ENCODE data around the gene GCSAM.

The GCSAM gene

DNA sequence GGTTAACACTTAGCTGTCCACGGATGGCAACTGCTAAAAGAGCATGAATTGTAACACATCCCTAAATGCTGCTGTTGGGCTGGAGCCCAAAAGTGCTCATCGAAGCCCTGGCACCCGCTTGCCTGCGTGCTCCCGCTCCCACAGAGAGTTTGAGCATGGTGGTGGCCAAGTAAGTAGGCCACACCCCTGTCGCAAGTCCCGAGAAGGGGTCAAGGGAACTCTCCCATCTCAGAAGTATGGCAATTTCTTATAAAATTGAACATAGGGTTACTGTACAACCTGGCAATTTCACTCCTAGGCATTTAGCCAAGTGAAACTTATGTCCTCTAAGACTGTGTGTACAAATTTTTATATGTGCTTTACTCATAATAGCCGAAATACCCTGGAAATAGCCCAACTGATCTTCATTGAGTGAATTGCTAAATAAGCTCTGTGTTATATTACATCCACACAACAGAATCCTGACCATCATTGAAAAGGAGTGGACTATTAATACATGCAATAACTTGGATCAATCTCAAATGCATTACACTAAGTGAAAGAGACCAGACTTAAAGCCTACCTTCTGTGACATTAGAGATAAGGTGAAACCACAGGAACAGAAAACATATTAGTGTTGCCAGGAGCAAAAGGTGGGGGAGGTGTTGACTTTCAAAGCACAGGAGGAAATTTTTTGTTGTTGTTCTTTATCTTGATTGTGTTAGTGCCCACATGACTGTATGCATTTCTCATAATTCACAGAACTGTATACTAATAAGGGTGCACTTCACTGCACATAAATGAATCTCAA is 1.5 kb upstream of the GCSAM start:
- no peaks in the 10 kb centered on the region for H3K27me3 ChIP-seq (ENCODE audit: low read length)
- H3K79me2 ChIP-seq (ENCODE audit: insufficient read depth, low read length): peaks cover 40% of the 10 kb centered on the region
- H3K9me2 ChIP-seq (replicated peaks; ENCODE audit: insufficient read depth, low read length): no peaks in the 10 kb centered on the region
- peak overlapping the region; percentile 86 for H3K9ac ChIP-seq (ENCODE audit: low read length)
- peaks cover 64% of the 10 kb centered on the region for H3F3A ChIP-seq (ENCODE audit: insufficient read depth)
- peak overlapping the region; percentile 95 for H3K4me2 ChIP-seq (ENCODE audit: low read depth, low read length, poor library complexity, severe bottlenecking)
- H2AFZ ChIP-seq (ENCODE audit: low read depth, low read length, severe bottlenecking): no peak overlapping the region
- no peak for TF ChIP-seq EZH2phosphoT487 (conservative IDR thresholded peaks at IDR 0.05; ENCODE audit: low read length)
- TF ChIP-seq, protein P1, sequence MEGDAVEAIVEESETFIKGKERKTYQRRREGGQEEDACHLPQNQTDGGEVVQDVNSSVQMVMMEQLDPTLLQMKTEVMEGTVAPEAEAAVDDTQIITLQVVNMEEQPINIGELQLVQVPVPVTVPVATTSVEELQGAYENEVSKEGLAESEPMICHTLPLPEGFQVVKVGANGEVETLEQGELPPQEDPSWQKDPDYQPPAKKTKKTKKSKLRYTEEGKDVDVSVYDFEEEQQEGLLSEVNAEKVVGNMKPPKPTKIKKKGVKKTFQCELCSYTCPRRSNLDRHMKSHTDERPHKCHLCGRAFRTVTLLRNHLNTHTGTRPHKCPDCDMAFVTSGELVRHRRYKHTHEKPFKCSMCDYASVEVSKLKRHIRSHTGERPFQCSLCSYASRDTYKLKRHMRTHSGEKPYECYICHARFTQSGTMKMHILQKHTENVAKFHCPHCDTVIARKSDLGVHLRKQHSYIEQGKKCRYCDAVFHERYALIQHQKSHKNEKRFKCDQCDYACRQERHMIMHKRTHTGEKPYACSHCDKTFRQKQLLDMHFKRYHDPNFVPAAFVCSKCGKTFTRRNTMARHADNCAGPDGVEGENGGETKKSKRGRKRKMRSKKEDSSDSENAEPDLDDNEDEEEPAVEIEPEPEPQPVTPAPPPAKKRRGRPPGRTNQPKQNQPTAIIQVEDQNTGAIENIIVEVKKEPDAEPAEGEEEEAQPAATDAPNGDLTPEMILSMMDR (IDR thresholded peaks at IDR 0.05; ENCODE audit: insufficient read depth, low read length, poor library complexity, severe bottlenecking): no peak
- H3K27ac ChIP-seq (ENCODE audit: low read depth, low read length): peak overlapping the region; percentile 94
- H3K36me3 ChIP-seq (ENCODE audit: low read length): peaks cover 6% of the 10 kb centered on the region
- H3K4me3 ChIP-seq (ENCODE audit: insufficient read depth, low read length, poor library complexity, severe bottlenecking): no peak overlapping the region
- no peaks in the 10 kb centered on the region for H3K9me3 ChIP-seq (ENCODE audit: insufficient read depth, low read length)
- no peaks in the 10 kb centered on the region for H4K20me1 ChIP-seq (ENCODE audit: low read depth, low read length)

DNA sequence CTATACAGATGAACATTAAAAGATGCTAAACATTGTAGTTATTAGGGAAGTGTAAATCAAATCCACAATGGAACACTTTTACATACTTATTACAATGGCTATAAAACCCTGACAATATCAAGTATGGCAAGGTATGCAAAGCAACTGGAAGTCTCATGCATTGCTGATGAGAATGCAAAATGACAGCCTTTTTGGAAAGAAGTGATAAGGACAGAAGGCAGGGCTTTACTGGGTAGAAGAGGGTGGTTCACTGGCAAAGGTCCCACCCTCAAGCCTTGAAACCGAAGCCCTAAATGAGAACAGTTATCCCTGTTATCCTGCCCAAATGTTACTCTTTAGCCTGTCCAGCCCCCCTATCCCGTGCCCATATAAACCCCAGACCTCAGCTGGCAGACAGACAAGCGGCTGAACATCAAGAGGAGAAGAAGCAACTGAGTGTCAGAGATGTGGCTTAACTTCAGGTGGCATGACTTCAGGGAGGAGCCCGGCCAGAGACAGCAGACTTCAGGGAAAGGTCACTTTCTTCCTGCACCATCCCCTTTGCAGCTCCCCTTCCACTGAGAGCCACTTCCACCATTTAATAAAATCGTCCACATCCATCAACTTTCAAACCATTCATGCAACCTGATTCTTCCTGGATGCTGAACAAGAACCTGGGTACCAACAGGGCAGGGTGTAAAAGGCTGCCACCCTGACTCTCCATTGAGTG is 732 bp upstream of the GCSAM start:
- Histone ChIP-seq H3K9ac (ENCODE audit: low read length) (peak overlapping the region; percentile 86), H3K27me3 (ENCODE audit: low read length) (no peaks in the 10 kb centered on the region), H2AFZ (ENCODE audit: low read depth, low read length, severe bottlenecking) (no peak overlapping the region), H3K79me2 (ENCODE audit: insufficient read depth, low read length) (peaks cover 45% of the 10 kb centered on the region), H4K20me1 (ENCODE audit: low read depth, low read length) (no peaks in the 10 kb centered on the region), H3F3A (ENCODE audit: insufficient read depth) (peaks cover 71% of the 10 kb centered on the region), H3K4me3 (ENCODE audit: insufficient read depth, low read length, poor library complexity, severe bottlenecking) (peak overlapping the region; percentile 91), H3K4me2 (ENCODE audit: low read depth, low read length, poor library complexity, severe bottlenecking) (peak overlapping the region; percentile 95), H3K27ac (ENCODE audit: low read depth, low read length) (peak overlapping the region; percentile 94), H3K9me3 (ENCODE audit: insufficient read depth, low read length) (no peaks in the 10 kb centered on the region), H3K36me3 (ENCODE audit: low read length) (peaks cover 8% of the 10 kb centered on the region), H3K9me2 (replicated peaks; ENCODE audit: insufficient read depth, low read length) (no peaks in the 10 kb centered on the region)
- TF ChIP-seq EZH2phosphoT487 (conservative IDR thresholded peaks at IDR 0.05; ENCODE audit: low read length): no peak
- TF ChIP-seq, protein P1 (IDR thresholded peaks at IDR 0.05; ENCODE audit: insufficient read depth, low read length, poor library complexity, severe bottlenecking): no peak

DNA sequence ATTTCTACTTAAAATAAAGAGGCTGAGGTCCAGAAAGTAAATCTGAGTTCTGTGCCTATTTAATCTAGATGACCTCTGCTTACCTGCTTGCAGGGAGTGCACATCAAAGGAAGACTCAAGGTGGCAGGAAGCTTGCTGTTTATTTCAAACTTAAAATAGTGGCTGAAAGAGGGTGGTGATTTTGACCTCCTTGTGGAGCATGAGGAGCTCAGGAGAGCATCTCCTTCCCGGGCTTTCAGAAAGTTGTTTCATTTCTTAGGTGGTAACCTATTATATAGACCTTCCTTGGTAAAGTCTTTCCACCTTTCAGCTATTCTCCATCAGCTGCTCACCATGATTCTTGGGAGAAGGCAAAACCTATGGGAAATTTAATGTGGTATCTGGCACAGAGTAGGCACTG is 494 bp downstream of the GCSAM start:
- Histone ChIP-seq H3K36me3 (ENCODE audit: low read length) (peaks cover 20% of the 10 kb centered on the region), H3K27me3 (ENCODE audit: low read length) (no peaks in the 10 kb centered on the region), H3K79me2 (ENCODE audit: insufficient read depth, low read length) (peaks cover 58% of the 10 kb centered on the region), H3K9me3 (ENCODE audit: insufficient read depth, low read length) (no peaks in the 10 kb centered on the region), H3K9me2 (replicated peaks; ENCODE audit: insufficient read depth, low read length) (no peaks in the 10 kb centered on the region), H4K20me1 (ENCODE audit: low read depth, low read length) (no peaks in the 10 kb centered on the region), H3K4me3 (ENCODE audit: insufficient read depth, low read length, poor library complexity, severe bottlenecking) (peak overlapping the region; percentile 91), H3K9ac (ENCODE audit: low read length) (peak overlapping the region; percentile 86), H2AFZ (ENCODE audit: low read depth, low read length, severe bottlenecking) (no peak overlapping the region), H3K4me2 (ENCODE audit: low read depth, low read length, poor library complexity, severe bottlenecking) (peak overlapping the region; percentile 95), H3K27ac (ENCODE audit: low read depth, low read length) (peak overlapping the region; percentile 94), H3F3A (ENCODE audit: insufficient read depth) (peaks cover 84% of the 10 kb centered on the region)
- no peak for TF ChIP-seq EZH2phosphoT487 (conservative IDR thresholded peaks at IDR 0.05; ENCODE audit: low read length)
- TF ChIP-seq, protein P1 (IDR thresholded peaks at IDR 0.05; ENCODE audit: insufficient read depth, low read length, poor library complexity, severe bottlenecking): no peak

All from SU-DHL-6 (cell line).